Naive B cell (primary cell): ENCODE data around the gene DCDC2C. TPM values are rescaled to one million over a fixed set of nuclear protein-coding genes. Genes with fewer than 3 reads are reported as not detected.

ENCODE experiments used
- ATAC-seq, 2 donors: fragments of 150-1000 bp; cut with Tn5 transposase; 2 replicates each; pipeline ENCODE4 v1.10.0; 2021; ENCODE audit warnings: low read depth in 2 of 2, mild to moderate bottlenecking in 2 of 2, moderate library complexity in 2 of 2
- DNase-seq: peaks from one replicate; pipeline ENCODE4 v3.0.0; 2022
- H3K27ac Mint-ChIP-seq, 6 donors: one replicate each; pipeline ENCODE4 v1.8.0; 2020 to 2022; ENCODE audit warnings: mild to moderate bottlenecking in 6 of 6, mixed read lengths in 6 of 6, moderate library complexity in 5 of 6, inconsistent platforms in 2 of 6
- H3K27me3 Mint-ChIP-seq, 3 donors: one replicate each; pipeline ENCODE4 v1.8.0; 2021 to 2022; ENCODE audit warnings: mixed read lengths in 3 of 3, mild to moderate bottlenecking in 1 of 3
- H3K36me3 Mint-ChIP-seq, 2 donors: one replicate each; pipeline ENCODE4 v1.8.0; 2020 to 2022; ENCODE audit warnings: mixed read lengths in 2 of 2, inconsistent platforms in 1 of 2, mild to moderate bottlenecking in 1 of 2
- H3K4me1 Mint-ChIP-seq, 3 donors: one replicate each; pipeline ENCODE4 v1.8.0; 2020 to 2022; ENCODE audit warnings: mixed read lengths in 3 of 3, inconsistent platforms in 1 of 3, mild to moderate bottlenecking in 1 of 3, moderate library complexity in 1 of 3
- H3K4me3 Mint-ChIP-seq, 8 donors: one replicate each; pipeline ENCODE4 v1.8.0; 2020 to 2022; ENCODE audit warnings: mild to moderate bottlenecking in 8 of 8, mixed read lengths in 8 of 8, moderate library complexity in 8 of 8, inconsistent platforms in 2 of 8
- H3K9me3 Mint-ChIP-seq, 7 donors: one replicate each; pipeline ENCODE4 v1.8.0; 2020 to 2022; ENCODE audit warnings: mixed read lengths in 7 of 7, mild to moderate bottlenecking in 5 of 7, inconsistent platforms in 2 of 7, moderate library complexity in 1 of 7
- polyA plus RNA-seq, 6 donors: library from polyadenylated mRNA; unstranded; fragments of 300-500 nt; fragmentation: Illumina TruSeq; gene quantifications; one replicate each; pipeline ENCODE4 v1.2.3, GENCODE V29; 2021; ENCODE audit warnings: low read depth in 6 of 6

Gene DCDC2C
- polyA plus RNA-seq, 6 donors from 2014 or later = not detected

DNA sequence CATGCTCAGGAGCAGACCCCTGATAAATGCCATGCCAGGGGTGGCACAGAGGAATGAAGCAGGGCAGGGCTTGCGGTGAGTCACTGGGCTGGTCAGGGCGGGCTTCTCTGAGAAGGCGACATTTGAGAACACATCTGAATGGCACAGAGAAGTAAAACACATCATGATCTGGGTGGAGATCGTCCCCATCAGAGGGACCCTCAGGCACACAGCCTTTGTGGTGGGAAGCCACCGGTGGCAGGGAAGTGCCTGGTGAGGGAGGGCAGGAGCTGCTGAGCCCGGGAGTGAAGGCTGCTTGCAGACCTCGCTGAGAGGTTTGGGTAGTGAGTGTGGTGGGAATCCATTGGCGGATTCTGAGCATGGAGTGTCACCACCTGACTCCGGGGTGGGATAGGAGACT, 44.5 kb downstream of the DCDC2C start:
- no peak for ATAC-seq
- H3K9me3 Mint-ChIP-seq = peaks cover 0 to 2% (median 0%) of the 10 kb centered on the region in 7 donors
- DNase-seq = no peak
- H3K36me3 Mint-ChIP-seq = no peaks in the 10 kb centered on the region
- peak overlapping the region in 1 of 8 donors; percentile 38 for H3K4me3 Mint-ChIP-seq
- H3K27me3 Mint-ChIP-seq = peaks cover 0 to 29% (median 12%) of the 10 kb centered on the region in 3 donors
- H3K4me1 Mint-ChIP-seq = no peaks in the 10 kb centered on the region
- no peak overlapping the region for H3K27ac Mint-ChIP-seq

DNA sequence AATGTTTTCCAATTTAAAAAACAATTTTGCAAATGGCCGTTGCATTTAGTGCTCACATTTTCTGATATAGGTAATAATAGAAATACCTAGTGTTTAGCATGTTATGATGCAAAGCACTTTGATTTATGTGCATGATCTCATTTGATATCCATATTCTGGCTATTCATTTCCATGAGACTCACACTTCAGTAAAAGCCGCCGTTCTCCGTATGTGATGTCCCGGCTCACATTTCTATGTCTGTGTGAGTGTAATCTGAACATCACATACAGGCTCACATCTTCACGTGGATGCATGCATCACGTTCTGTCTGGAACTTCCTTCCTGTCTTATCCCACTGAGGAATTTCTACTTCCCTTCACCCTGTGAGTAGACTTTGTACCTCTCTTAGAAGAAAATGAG, 45.8 kb downstream of the DCDC2C start:
- Mint-ChIP-seq H3K27ac (no peak overlapping the region), H3K4me3 (no peak overlapping the region), H3K4me1 (no peaks in the 10 kb centered on the region), H3K27me3 (peaks cover 0 to 29% (median 8%) of the 10 kb centered on the region in 3 donors), H3K9me3 (peaks cover 0 to 2% (median 0%) of the 10 kb centered on the region in 7 donors), H3K36me3 (no peaks in the 10 kb centered on the region)
- ATAC-seq (no peak), DNase-seq (no peak)

DNA sequence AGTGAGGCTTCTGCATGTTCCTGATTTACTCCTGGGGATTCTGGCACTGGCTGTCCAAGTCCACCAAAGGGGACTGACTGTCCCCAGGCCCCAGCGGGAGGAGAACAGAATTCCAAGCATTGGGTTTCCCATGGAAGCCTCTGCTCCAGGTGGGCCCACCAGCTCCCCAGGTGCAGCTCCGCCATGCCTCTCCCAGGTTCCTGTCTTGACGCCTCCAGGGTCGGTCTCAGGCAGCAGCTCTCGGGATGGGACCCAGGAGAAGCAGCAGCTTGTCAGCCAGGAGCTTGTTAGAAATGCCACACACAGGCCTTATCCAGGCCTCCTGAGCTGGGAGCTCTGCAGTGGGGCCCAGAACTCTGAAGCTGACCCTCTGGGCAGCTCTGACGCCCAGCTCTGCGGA, 47.9 kb downstream of the DCDC2C start:
- peaks cover 0 to 4% (median 0%) of the 10 kb centered on the region in 7 donors for H3K9me3 Mint-ChIP-seq

DNA sequence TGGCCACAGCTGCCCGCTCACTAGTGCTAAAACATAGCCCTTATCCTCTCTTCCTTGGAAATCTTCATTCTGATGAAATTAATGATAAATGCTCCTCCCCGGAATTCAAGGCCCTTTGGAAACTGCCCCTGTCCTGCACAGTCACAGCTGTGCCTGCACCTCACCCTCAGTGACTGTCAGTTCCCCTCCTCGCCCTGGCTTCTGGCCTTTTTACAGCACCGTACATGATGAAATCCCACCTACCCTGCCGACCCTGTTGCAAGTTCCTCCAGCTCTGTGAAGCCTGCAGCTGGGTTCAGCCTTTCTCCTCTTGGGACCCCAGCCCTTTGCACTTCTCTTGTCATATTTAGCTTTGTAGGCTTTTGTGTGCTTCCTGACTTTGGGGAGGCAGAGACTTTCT, 48.4 kb downstream of the DCDC2C start:
- peak overlapping the region in 1 of 6 donors; percentile 57 for H3K27ac Mint-ChIP-seq
- no peaks in the 10 kb centered on the region for H3K36me3 Mint-ChIP-seq
- no peak for ATAC-seq
- peaks cover 0 to 4% (median 0%) of the 10 kb centered on the region in 7 donors for H3K9me3 Mint-ChIP-seq
- no peaks in the 10 kb centered on the region for H3K4me1 Mint-ChIP-seq
- peaks cover 0 to 29% (median 6%) of the 10 kb centered on the region in 3 donors for H3K27me3 Mint-ChIP-seq
- no peak overlapping the region for H3K4me3 Mint-ChIP-seq
- DNase-seq = no peak

More for the DNA sequence above, 47.9 kb downstream of the DCDC2C start:
- Mint-ChIP-seq H3K27ac (no peak overlapping the region), H3K36me3 (no peaks in the 10 kb centered on the region), H3K4me3 (no peak overlapping the region), H3K27me3 (peaks cover 0 to 29% (median 6%) of the 10 kb centered on the region in 3 donors), H3K4me1 (no peaks in the 10 kb centered on the region)
- ATAC-seq (no peak), DNase-seq (no peak)

- H3K4me3 Mint-ChIP-seq = no peak overlapping the region
- no peak for DNase-seq
- ATAC-seq = no peak
- H3K27me3 Mint-ChIP-seq = peaks cover 0 to 29% (median 6%) of the 10 kb centered on the region in 3 donors
- H3K27ac Mint-ChIP-seq = no peak overlapping the region
- H3K9me3 Mint-ChIP-seq = peaks cover 0 to 4% (median 0%) of the 10 kb centered on the region in 7 donors
- no peaks in the 10 kb centered on the region for H3K4me1 Mint-ChIP-seq
- H3K36me3 Mint-ChIP-seq = no peaks in the 10 kb centered on the region
These were observed 49.0 kb downstream of the DCDC2C start for GRCh38 chr2:3752376-3752775.

- ATAC-seq = no peak
- H3K4me3 Mint-ChIP-seq = no peak overlapping the region
These were observed 50.2 kb downstream of the DCDC2C start for GRCh38 chr2:3753561-3753960.

GRCh38 chr2:3754280-3754679, 50.9 kb downstream of the DCDC2C start:
- DNase-seq (no peak), ATAC-seq (no peak)
- no peaks in the 10 kb centered on the region for H3K36me3 Mint-ChIP-seq
- no peak overlapping the region for H3K27ac Mint-ChIP-seq
- H3K4me1 Mint-ChIP-seq = no peaks in the 10 kb centered on the region
- no peak overlapping the region for H3K4me3 Mint-ChIP-seq
- peaks cover 0 to 4% (median 0%) of the 10 kb centered on the region in 7 donors for H3K9me3 Mint-ChIP-seq
- H3K27me3 Mint-ChIP-seq = peaks cover 3 to 26% (median 13%) of the 10 kb centered on the region in 3 donors

More at GRCh38 chr2:3753561-3753960, 50.2 kb downstream of the DCDC2C start:
- Mint-ChIP-seq H3K27ac (no peak overlapping the region), H3K27me3 (peaks cover 0 to 22% (median 11%) of the 10 kb centered on the region in 3 donors), H3K36me3 (no peaks in the 10 kb centered on the region), H3K9me3 (peaks cover 0 to 4% (median 0%) of the 10 kb centered on the region in 7 donors), H3K4me1 (no peaks in the 10 kb centered on the region)
- DNase-seq = no peak

GRCh38 chr2:3754795-3755194, 51.4 kb downstream of the DCDC2C start:
- H3K4me3 Mint-ChIP-seq = no peak overlapping the region
- no peak overlapping the region for H3K27ac Mint-ChIP-seq
- peaks cover 0 to 4% (median 0%) of the 10 kb centered on the region in 7 donors for H3K9me3 Mint-ChIP-seq
- peaks cover 5 to 29% (median 16%) of the 10 kb centered on the region in 3 donors for H3K27me3 Mint-ChIP-seq
- DNase-seq (no peak), ATAC-seq (no peak)
- no peaks in the 10 kb centered on the region for H3K4me1 Mint-ChIP-seq
- H3K36me3 Mint-ChIP-seq = no peaks in the 10 kb centered on the region

DNA sequence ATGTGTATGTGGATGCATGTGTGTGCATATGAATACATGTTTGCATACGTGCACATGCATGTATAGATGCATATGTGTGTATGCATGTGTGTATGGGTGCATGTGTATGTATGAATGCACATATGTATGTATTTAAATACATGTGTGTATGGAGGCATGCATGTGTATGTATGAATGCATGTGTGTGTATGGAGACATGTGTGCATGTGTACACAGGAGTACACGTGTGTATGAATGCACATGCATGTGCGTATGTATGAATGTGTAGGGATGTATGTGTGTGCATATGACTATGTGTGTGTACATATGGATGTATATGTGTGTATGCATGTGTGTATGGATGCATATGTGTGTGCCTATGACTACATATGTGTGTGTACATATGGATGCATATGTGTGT, 51.9 kb downstream of the DCDC2C start:
- Mint-ChIP-seq H3K27me3 (peaks cover 5 to 24% (median 16%) of the 10 kb centered on the region in 3 donors), H3K4me3 (no peak overlapping the region), H3K36me3 (no peaks in the 10 kb centered on the region), H3K27ac (no peak overlapping the region), H3K9me3 (peaks cover 0 to 4% (median 0%) of the 10 kb centered on the region in 7 donors), H3K4me1 (no peaks in the 10 kb centered on the region)
- ATAC-seq (no peak), DNase-seq (no peak)

DNA sequence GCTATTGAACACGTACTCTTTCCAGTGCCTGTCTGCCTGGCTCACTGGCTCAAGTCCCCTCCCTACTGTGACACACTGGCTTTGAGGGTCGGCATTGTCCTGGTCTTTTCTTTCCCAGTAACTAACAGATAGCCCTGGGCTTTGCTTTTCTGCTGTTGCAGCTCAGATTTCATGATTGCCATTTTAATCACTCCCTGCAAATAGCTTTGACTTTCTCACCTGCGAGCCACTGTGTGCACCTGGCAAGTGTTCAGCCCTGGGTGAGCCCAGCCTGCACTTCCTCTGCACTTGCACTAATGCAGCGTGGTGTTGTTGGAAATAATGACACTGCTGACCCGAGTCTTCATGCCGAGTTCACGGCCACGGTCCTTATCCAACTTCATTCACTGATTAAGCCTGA, 52.9 kb downstream of the DCDC2C start:
- DNase-seq (no peak), ATAC-seq (no peak)
- Mint-ChIP-seq H3K27ac (no peak overlapping the region), H3K4me3 (no peak overlapping the region), H3K4me1 (no peaks in the 10 kb centered on the region), H3K36me3 (no peaks in the 10 kb centered on the region), H3K27me3 (peaks cover 5 to 16% (median 15%) of the 10 kb centered on the region in 3 donors), H3K9me3 (peaks cover 0 to 4% (median 0%) of the 10 kb centered on the region in 7 donors)

GRCh38 chr2:3758906-3759305, 55.5 kb downstream of the DCDC2C start:
- ATAC-seq (no peak), DNase-seq (no peak)
- Mint-ChIP-seq H3K4me3 (no peak overlapping the region), H3K27ac (no peak overlapping the region), H3K27me3 (peaks cover 5 to 17% (median 10%) of the 10 kb centered on the region in 3 donors), H3K9me3 (peaks cover 0 to 10% (median 0%) of the 10 kb centered on the region in 7 donors), H3K4me1 (no peaks in the 10 kb centered on the region), H3K36me3 (no peaks in the 10 kb centered on the region)

DNA sequence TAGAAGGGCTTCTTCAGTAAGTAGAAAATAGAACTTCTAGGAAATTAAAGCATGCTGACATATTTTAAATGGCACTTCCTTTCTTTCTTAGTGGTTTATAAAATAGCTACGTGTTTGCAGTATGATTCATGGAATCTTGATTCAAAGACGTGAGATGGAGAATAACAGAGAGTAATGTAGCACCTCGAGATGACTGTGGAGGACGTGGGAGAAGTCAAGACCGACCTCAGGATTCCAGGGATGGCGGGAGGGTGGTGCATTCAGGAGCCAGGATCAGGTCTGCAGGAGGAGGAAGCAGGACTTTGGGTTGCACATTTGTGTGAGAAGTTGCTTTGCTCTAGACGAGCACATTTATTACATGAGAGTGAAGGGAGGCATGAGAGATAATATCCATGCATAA, 56.0 kb downstream of the DCDC2C start:
- H3K4me3 Mint-ChIP-seq = no peak overlapping the region
- DNase-seq = no peak
- H3K9me3 Mint-ChIP-seq = peaks cover 0 to 10% (median 0%) of the 10 kb centered on the region in 7 donors
- no peaks in the 10 kb centered on the region for H3K4me1 Mint-ChIP-seq
- H3K27ac Mint-ChIP-seq = no peak overlapping the region
- ATAC-seq = no peak
- no peaks in the 10 kb centered on the region for H3K36me3 Mint-ChIP-seq
- H3K27me3 Mint-ChIP-seq = peaks cover 5 to 17% (median 10%) of the 10 kb centered on the region in 3 donors

DNA sequence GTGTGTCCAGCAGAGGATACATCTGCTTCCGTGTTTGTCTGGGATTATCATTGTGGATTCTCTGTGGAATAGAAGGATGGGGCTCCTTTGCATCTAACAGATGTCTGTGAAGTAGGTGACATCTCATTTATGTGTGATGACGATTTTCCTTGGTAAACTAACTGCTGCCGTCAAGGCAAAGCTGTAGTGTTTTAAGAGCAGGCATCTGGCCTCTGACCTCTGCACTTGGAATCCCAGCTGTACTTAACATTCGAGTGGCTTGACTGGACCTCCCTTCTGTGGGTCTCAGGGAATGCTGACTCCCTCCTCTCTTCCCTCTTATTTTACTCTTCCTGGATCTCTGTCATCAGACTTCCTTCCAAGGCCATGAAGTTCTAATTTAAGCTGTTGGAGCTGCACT, 56.4 kb downstream of the DCDC2C start:
- no peaks in the 10 kb centered on the region for H3K4me1 Mint-ChIP-seq
- ATAC-seq (no peak), DNase-seq (no peak)
- H3K27me3 Mint-ChIP-seq = peaks cover 5 to 17% (median 10%) of the 10 kb centered on the region in 3 donors
- H3K4me3 Mint-ChIP-seq = no peak overlapping the region
- peaks cover 0 to 7% (median 0%) of the 10 kb centered on the region in 7 donors for H3K9me3 Mint-ChIP-seq
- no peak overlapping the region for H3K27ac Mint-ChIP-seq
- H3K36me3 Mint-ChIP-seq = no peaks in the 10 kb centered on the region

DNA sequence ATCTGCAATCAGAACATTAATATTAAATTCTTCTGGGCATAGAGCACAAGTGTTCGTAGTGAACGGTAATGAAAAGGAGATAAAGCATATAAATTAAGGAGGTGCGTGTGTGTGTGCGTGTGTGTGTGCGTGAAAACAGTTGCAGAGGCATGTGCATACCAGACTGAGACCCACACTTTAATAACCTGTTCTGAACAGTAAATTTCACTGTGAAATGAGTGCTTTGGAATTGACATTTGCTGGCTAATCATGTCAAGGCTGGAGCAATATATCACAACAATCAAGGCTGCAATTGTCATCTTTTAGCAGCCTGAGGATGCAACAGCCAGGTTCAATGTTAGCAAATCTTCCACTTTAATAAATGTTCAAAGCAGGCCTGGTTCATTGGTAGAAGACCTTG, 57.9 kb downstream of the DCDC2C start:
- DNase-seq (no peak), ATAC-seq (no peak)
- Mint-ChIP-seq H3K4me1 (no peaks in the 10 kb centered on the region), H3K4me3 (no peak overlapping the region), H3K9me3 (peaks cover 0 to 6% (median 0%) of the 10 kb centered on the region in 7 donors), H3K27ac (no peak overlapping the region), H3K36me3 (no peaks in the 10 kb centered on the region), H3K27me3 (peaks cover 5 to 24% (median 10%) of the 10 kb centered on the region in 3 donors)
